ENCODE measurements around the gene VSTM4. TPM values are rescaled to one million over a fixed set of nuclear protein-coding genes. Genes with fewer than 3 reads are reported as not detected.

Gene VSTM4
- total and polyA plus RNA-seq, 9 of the 15 experiments (the other 6 are each of a cell fraction or from before 2014, with no cell fraction given) = 1.0 to 7.9 (median 3.0) TPM

DNA sequence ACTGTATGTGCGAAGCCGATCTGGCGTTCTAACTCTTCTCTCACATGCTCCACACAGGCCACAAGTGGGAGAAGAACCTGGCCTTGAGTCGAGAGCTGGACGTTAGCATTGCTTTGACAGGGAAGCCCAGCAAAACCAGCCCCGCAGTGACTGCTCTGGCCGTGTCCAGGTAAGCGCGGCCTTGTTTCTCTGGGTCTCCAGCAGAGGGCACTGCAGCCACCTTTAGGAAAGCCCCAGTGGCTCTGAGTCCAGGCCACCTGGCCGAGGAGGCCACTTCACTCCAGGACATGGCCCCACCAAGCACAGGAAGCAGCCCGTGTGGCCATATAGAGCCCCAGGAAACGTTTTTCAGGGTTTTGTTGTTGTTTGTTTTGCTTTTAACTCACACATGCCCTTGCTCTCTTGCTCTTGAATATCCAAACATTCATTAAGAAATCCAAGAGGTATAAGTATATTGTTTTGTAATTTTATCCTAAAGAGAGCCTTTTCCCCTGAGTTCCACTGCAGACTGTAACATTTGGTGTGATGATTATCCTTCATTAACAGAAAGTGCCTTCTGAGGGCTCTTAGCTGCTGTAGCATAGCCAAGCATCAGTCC, 133.9 kb downstream of the VSTM4 start (continued):
- TF ChIP-seq, protein P1, sequence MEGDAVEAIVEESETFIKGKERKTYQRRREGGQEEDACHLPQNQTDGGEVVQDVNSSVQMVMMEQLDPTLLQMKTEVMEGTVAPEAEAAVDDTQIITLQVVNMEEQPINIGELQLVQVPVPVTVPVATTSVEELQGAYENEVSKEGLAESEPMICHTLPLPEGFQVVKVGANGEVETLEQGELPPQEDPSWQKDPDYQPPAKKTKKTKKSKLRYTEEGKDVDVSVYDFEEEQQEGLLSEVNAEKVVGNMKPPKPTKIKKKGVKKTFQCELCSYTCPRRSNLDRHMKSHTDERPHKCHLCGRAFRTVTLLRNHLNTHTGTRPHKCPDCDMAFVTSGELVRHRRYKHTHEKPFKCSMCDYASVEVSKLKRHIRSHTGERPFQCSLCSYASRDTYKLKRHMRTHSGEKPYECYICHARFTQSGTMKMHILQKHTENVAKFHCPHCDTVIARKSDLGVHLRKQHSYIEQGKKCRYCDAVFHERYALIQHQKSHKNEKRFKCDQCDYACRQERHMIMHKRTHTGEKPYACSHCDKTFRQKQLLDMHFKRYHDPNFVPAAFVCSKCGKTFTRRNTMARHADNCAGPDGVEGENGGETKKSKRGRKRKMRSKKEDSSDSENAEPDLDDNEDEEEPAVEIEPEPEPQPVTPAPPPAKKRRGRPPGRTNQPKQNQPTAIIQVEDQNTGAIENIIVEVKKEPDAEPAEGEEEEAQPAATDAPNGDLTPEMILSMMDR (IDR thresholded peaks at IDR 0.05 in 2 of 3, conservative IDR thresholded peaks at IDR 0.05 in 1 of 3; ENCODE audit: insufficient read depth in 2 of 3, low read depth in 1 of 3, low read length in 3 of 3) = peak; percentile 93 to 97 (median 94)
- TF ChIP-seq CCNT2 (IDR thresholded peaks at IDR 0.05; ENCODE audit: borderline replicate concordance, extremely low read depth, insufficient read length, low read depth, low read length) (no peak), PHB2 (IDR thresholded peaks at IDR 0.05; ENCODE audit: low read depth) (no peak), SREBF1 (IDR thresholded peaks at IDR 0.05; ENCODE audit: borderline replicate concordance, low read depth, low read length) (no peak), ERF (CRISPR knock-in tag; IDR thresholded peaks at IDR 0.05) (no peak), ETV1 (tag; conservative IDR thresholded peaks at IDR 0.05; ENCODE audit: low read depth) (no peak), KAT8 (IDR thresholded peaks at IDR 0.05; ENCODE audit: low read depth) (no peak), ZFX (CRISPR knock-in tag; IDR thresholded peaks at IDR 0.05) (0 out of 2 replicates have a peak, but pooled peaks have one; percentile 22), FOXA1 (IDR thresholded peaks at IDR 0.05; ENCODE audit: borderline replicate concordance) (no peak), HNRNPLL (IDR thresholded peaks at IDR 0.05; ENCODE audit: low read depth, low read length, poor library complexity, severe bottlenecking) (no peak), ZC3H11A (IDR thresholded peaks at IDR 0.05; ENCODE audit: low read depth, low read length) (0 out of 2 replicates have a peak, but pooled peaks have one; percentile 58), ZNF717 (CRISPR knock-in tag; IDR thresholded peaks at IDR 0.05) (no peak), MYC (IDR thresholded peaks at IDR 0.05; ENCODE audit: low read depth, low read length) (peak; percentile 66), MYC (CRISPR knock-in tag; IDR thresholded peaks at IDR 0.05; ENCODE audit: borderline replicate concordance, low read depth) (no peak), CHD2 (IDR thresholded peaks at IDR 0.05; ENCODE audit: low read depth, low read length) (0 out of 2 replicates have a peak, but pooled peaks have one; percentile 17), DPF2 (IDR thresholded peaks at IDR 0.05) (no peak)
- TF ChIP-seq, protein P2, sequence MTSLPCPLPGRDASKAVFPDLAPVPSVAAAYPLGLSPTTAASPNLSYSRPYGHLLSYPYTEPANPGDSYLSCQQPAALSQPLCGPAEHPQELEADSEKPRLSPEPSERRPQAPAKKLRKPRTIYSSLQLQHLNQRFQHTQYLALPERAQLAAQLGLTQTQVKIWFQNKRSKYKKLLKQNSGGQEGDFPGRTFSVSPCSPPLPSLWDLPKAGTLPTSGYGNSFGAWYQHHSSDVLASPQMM (CRISPR knock-in tag; IDR thresholded peaks at IDR 0.05) = no peak
- TF ChIP-seq, protein P3, sequence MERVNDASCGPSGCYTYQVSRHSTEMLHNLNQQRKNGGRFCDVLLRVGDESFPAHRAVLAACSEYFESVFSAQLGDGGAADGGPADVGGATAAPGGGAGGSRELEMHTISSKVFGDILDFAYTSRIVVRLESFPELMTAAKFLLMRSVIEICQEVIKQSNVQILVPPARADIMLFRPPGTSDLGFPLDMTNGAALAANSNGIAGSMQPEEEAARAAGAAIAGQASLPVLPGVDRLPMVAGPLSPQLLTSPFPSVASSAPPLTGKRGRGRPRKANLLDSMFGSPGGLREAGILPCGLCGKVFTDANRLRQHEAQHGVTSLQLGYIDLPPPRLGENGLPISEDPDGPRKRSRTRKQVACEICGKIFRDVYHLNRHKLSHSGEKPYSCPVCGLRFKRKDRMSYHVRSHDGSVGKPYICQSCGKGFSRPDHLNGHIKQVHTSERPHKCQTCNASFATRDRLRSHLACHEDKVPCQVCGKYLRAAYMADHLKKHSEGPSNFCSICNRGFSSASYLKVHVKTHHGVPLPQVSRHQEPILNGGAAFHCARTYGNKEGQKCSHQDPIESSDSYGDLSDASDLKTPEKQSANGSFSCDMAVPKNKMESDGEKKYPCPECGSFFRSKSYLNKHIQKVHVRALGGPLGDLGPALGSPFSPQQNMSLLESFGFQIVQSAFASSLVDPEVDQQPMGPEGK (CRISPR knock-in tag; IDR thresholded peaks at IDR 0.05; ENCODE audit: borderline replicate concordance) = no peak
- TF ChIP-seq, protein P4, sequence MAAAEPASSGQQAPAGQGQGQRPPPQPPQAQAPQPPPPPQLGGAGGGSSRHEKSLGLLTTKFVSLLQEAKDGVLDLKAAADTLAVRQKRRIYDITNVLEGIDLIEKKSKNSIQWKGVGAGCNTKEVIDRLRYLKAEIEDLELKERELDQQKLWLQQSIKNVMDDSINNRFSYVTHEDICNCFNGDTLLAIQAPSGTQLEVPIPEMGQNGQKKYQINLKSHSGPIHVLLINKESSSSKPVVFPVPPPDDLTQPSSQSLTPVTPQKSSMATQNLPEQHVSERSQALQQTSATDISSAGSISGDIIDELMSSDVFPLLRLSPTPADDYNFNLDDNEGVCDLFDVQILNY (CRISPR knock-in tag; IDR thresholded peaks at IDR 0.05) = no peak
- TF ChIP-seq, protein P5, sequence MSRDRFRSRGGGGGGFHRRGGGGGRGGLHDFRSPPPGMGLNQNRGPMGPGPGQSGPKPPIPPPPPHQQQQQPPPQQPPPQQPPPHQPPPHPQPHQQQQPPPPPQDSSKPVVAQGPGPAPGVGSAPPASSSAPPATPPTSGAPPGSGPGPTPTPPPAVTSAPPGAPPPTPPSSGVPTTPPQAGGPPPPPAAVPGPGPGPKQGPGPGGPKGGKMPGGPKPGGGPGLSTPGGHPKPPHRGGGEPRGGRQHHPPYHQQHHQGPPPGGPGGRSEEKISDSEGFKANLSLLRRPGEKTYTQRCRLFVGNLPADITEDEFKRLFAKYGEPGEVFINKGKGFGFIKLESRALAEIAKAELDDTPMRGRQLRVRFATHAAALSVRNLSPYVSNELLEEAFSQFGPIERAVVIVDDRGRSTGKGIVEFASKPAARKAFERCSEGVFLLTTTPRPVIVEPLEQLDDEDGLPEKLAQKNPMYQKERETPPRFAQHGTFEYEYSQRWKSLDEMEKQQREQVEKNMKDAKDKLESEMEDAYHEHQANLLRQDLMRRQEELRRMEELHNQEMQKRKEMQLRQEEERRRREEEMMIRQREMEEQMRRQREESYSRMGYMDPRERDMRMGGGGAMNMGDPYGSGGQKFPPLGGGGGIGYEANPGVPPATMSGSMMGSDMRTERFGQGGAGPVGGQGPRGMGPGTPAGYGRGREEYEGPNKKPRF (IDR thresholded peaks at IDR 0.05; ENCODE audit: low read depth, low read length) = no peak
